Left renal cortex interstitium (tissue), 4 donors: ENCODE results near the gene NR2C2. TPM values are rescaled to one million over a fixed set of nuclear protein-coding genes. Genes with fewer than 3 reads are reported as not detected.
"Not testable (repeated sequence)": the region's sequence is repeated elsewhere in the genome, so short reads cannot be mapped to it uniquely, and the experiment has no call there.

Source experiments
- DNase-seq, 4 donors: peaks; one replicate each; pipeline ENCODE4 v3.0.0-alpha.2; 2013; ENCODE audit warnings: low read depth in 4 of 4, low spot score in 2 of 4, missing footprints in 1 of 4
- polyA plus RNA-seq, 4 donors: library from polyadenylated mRNA; unstranded; fragments of 120-200 nt; gene quantifications; one replicate each; pipeline ENCODE4 v1.2.1, GENCODE V29; 2013; ENCODE audit not compliant: insufficient read length in 4 of 4

NR2C2 gene
- polyA plus RNA-seq, result 10 to 100 TPM; 33.9 to 63.5 (median 48.2) TPM

DNA sequence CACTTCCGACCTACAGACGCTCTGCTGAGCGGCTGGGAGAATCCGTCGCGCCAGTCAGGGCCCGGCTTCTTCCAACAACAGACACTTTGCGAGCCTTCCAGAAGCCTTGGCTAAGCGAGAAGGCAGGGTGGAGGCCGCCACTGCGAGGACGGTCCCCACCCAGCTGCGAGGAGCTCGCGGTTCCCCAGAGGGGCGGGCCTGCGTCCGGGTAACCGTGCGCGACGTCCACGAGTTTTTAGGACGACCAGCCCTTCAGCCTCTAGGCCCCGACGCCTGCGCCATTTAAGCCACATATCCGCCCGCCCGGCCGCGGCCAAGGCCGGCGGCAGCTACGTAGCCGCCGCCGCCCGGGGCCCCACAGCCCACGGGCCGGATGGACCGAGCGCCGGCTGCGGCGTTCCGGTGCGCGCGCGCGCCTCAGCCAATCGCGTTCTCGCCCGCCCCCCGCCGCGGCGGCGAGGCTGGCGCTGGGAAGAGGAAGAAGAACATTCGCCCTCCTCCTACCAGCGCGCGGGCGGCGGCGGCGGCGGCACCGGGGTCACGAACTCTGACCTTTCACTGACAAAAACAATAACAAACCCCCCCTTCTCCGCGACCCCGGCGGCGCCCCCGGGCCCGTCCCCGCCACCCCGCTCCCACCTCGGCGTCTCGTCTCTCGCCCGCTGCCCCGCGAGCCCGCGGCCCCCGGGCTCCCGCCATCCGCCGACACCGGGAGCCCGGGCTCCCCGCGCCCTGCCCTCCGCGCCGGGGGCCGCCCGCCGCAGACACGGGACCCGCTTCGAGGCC is at the start of gene NR2C2:
Gene NR2C2, plus strand, starts transcription at position 484 of the 786 bp plus-strand sequence. CDS start 56,332 bp downstream, outside the sequence.
- peak; percentile 42 to 67 (median 46) for DNase-seq

DNA sequence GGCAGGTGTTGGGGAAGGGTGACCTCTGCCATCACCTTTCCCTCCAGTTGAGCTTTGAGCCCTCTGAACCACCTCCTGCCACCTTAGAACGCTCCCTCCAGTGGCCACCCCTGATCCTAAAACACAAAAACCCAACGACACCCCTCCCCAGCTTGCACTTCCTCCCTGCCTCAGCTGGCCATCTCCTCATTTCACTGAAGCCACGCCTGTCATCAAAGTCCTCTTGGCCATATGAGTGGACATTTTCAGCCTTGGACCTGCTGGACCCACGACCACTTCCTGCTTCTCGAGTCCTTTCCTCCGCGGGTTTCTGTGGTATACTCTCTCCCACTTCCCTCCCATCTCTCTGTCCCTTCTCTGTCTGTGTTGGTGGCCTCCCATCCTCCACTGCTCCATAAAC is 48.5 kb upstream of the NR2C2 start:
- no peak for DNase-seq

- DNase-seq, result no peak
These were observed 47.3 kb upstream of the NR2C2 start for GRCh38 chr3:14899993-14900618.

DNA sequence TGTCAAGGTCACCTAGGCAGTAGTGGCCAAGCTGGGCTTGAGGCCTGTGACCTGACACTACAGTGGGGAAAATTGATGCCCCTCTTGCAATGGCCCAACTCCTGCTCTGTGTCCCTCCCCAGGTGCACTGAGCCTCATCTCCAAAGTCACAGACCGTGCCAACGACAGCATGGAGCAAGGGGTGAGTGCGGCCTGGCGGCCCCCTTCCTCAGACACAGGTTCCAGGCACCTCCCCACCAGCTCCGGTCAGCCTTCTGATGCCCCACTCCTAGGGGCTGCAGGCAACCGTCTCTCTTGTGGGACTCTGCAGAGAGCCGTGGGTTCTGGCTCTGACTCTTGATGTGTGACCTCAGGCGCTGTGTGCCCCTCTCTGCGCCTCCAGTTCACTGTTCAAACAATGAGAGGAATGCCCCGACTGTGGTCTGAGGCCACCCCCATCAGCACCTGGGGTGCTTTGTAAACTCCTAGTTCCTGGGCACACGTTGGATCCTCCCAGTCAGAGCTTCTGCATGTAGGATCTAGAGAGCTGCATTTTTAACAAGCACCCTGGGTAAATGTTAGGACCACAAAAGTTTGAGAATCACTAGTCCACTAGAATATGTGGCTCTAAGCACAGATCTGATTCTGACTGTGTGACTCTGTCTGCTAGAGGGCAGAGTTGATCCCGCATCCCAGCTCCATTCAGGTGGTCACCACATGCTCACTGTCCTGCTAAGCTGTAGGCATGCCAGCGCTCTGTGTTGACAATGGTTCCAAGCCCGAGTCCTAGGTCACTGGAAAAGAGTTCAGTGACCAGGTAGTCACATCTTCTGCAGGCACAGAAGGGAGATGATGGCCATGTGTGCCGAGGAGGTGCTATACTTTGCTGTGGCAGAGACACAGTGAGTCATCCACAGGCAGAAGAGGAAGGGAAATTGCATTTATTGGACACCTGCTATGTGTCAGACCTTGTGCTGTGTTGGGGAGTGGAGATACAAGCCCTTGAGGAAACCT is 46.2 kb upstream of the NR2C2 start:
- DNase-seq, result no peak

DNA sequence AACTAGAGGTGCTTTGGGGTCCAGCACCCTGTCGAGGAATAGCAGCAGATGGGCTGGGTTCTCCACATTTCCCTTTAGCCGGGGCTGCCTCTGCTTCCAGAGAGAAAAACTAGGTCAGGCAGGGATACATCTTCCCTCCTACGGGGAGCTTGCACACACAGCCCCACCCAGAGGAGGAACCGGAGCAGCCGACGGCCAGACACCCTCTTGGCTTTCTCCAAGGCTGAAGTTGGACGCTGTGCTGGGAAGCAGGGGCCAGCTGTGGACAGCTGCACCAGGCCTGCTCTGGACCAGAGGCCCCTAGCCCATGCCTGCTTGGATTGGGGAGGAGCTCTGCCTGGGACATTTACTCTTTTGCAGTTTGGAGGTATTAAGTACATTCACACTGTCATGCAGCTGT is 44.7 kb upstream of the NR2C2 start:
- DNase-seq, result peak in 1 of 4 donors; percentile 37

GRCh38 chr3:14903501-14903900 is 43.9 kb upstream of the NR2C2 start:
- not testable (repeated sequence) for DNase-seq

DNA sequence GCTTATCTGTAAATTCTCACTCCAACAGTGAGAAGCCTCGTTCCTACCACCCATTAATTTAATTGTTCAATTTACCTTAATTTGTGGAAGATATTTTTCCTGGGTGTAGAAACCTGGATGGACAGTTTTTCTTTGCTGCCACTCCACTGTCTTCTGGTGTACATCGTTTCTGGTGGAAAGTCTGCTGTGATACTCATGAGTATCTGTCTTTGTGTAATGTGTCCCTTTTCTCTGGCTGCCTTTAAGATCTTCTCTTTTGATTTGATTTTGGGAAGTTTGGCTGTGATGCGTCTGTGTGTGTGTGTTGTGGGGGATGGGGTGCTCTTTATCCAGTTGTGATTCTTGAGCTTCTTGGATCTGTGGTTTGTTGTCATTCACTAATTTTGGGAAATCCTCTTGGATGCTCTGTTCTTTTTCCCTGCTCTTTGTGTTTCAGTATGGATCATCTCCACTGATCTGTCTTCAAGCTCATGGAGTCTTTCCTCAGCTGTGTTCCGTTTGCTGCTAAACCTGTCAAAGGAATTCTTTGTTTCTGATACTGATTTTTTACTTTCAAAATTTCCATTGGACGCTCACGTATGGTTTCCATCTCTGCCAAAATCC is 42.2 kb upstream of the NR2C2 start:
- DNase-seq, result no peak

DNA sequence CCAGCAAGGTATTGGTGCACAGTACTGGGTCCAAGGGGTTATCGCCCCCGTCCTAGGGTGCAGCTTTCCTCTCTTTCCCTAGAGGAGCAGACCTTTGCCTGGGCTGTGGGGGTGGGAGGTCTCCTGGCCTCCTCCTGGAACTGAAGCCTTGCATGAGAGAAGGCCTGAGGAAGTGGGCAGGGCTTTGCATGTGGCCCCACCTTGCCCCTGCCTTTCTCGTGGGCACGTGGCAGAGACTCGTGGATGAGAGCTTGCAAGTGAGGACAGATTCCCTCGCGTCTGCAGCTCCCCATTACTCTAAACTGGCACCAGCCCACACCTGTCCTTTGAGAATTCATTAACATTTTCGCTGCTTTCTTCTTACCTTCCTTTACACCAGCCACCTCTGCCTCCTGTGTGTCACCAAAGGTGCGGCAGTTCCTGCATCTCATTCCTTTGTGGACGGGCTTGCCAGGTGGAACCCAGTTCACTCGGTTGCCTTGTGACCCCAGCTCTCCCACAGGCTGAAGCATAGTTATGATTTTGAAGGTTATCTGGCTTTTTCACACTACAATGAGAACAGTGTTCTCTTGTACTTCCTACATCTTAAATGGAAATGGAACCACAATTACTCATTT is 40.9 kb upstream of the NR2C2 start:
- no peak for DNase-seq

DNA sequence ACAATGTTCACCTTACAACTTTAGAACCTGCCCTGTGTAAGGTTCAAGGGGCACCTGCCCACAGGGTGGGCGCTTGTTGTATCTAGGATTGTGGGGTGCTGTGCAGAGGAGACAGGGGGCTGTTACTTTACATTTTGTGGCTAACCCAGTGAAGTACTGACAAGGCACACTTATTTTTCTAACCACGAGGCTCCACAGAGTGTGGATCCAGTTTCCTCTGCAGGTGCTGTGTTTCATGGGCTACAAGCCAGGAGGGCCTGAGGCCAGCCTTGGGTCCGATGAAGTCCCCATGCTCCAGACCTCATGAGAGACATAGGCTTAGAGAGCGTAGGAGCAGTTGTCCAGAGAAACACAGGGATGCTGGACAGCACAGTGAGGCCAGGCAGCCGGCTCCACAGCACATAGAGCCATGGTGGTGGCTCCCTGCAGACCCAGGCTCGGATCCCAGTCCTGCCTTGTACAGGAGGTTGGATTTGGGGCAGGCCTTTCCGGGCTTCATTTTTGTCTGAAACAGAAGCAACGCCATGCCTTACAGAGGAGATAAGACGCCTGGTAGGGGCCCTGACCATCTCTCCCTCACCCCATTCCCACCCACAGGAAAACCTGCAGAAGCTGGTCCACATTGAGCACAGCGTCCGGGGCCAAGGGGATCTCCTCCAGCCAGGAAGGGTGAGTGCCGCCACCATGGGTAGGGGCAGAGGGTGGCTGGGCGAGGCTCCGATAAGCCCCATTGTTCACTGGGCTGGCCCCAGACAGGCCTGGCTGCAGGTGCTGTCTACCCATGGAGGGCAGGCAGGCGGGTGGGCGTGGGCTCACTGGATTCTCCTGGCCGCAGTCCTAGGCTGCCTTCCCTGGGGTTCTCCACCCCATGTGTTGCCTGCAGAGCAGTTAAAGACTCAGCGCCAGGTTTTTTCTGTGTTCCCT is 40.1 kb upstream of the NR2C2 start:
- no peak for DNase-seq

DNA sequence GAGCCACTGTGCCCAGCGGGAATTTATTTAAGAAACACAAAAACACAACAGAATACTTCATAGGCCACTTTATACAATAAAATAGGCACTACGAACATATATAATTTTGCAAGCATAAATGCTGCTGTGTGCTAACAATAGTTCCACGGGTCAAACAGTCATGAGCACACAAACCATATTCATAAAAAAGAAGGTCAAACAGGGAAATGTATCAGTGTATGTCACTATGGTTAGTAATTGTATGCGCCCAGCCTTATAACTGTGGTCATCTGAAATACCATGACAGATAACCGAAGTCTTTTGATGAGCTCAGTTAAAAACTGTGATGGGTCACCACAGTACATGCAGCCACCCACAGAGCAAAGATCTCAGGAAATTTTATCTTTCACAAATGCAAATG is 38.1 kb upstream of the NR2C2 start:
- no peak for DNase-seq

- no peak for DNase-seq
These were observed 35.7 kb upstream of the NR2C2 start for GRCh38 chr3:14911651-14912050.

- DNase-seq, result no peak
These were observed 34.1 kb upstream of the NR2C2 start for GRCh38 chr3:14913071-14913925.

- no peak for DNase-seq
These were observed 33.2 kb upstream of the NR2C2 start for GRCh38 chr3:14913926-14914778.

GRCh38 chr3:14914779-14915117 is 32.6 kb upstream of the NR2C2 start:
- DNase-seq, result no peak

GRCh38 chr3:14915636-14916222 is 31.7 kb upstream of the NR2C2 start:
- DNase-seq, result no peak

- no peak for DNase-seq
These were observed 29.0 kb upstream of the NR2C2 start for GRCh38 chr3:14918356-14918860.

- DNase-seq, result no peak
These were observed 26.8 kb upstream of the NR2C2 start for GRCh38 chr3:14920536-14920935.
